NCI-H2107 treated with DMSO at 0.1 percent for 48 hours (cell line): ENCODE measurements around the gene CNPY4.
A peak's percentile ranks its signal among the peaks of the same experiment; 100 is the strongest.
"Not testable (repeated sequence)": the region's sequence is repeated elsewhere in the genome, so short reads cannot be mapped to it uniquely, and the experiment has no call there.

Experiments
- DNase-seq: peaks from one replicate; lab custom pipeline; 2025; ENCODE audit not compliant: unreplicated experiment; lab: John Stamatoyannopoulos, UW

CNPY4 gene

GRCh38 chr7:100146350-100146749 is 26.9 kb downstream of the CNPY4 start:
- DNase-seq: not testable (repeated sequence)

DNA sequence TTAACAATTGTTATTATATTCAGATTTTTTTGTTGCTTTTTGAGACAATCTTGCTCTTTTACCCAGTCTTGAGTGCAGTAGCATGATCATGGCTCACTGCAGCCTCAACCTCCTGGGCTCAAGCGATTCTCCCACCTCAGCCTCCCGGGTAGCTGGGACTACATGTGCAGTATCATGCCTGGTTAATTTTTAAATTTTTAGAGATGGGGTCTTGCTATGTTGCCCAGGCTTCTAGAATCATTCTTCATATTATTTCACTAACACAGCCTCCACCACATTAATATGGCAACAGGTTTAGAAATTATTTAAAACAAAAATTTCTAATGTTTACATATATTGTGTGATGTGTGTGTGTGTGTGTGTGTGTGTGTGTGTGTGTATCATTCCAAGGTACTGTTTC is 27.8 kb downstream of the CNPY4 start:
- no peak for DNase-seq

GRCh38 chr7:100148225-100148558 is 28.8 kb downstream of the CNPY4 start:
- DNase-seq: no peak

GRCh38 chr7:100148559-100149328 is 29.3 kb downstream of the CNPY4 start, which contains the start of gene LAMTOR4:
TSS of gene LAMTOR4 (plus strand) at chr7:100148918. CDS start at chr7:100148973, 55 bp downstream.
- DNase-seq: peak; percentile 98

DNA sequence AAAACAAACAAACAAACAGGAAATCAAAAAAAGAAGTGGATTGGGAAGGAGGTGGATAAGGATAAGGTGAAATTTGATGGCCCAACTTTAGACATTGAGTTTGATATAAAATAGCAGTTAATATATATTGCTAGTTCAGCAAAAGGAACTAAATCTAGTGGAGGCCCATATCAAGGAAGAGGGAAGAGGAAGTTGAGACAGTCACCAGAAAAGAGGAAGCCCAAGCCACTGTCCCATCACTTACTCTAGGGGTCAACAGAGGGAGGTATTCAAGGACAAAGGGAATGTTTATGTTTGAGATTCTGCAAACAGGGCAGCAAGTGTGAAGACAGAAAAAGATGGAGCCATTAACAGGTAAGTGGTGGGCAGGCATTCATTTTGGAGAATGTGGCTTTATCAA is 33.0 kb downstream of the CNPY4 start:
- no peak for DNase-seq

DNA sequence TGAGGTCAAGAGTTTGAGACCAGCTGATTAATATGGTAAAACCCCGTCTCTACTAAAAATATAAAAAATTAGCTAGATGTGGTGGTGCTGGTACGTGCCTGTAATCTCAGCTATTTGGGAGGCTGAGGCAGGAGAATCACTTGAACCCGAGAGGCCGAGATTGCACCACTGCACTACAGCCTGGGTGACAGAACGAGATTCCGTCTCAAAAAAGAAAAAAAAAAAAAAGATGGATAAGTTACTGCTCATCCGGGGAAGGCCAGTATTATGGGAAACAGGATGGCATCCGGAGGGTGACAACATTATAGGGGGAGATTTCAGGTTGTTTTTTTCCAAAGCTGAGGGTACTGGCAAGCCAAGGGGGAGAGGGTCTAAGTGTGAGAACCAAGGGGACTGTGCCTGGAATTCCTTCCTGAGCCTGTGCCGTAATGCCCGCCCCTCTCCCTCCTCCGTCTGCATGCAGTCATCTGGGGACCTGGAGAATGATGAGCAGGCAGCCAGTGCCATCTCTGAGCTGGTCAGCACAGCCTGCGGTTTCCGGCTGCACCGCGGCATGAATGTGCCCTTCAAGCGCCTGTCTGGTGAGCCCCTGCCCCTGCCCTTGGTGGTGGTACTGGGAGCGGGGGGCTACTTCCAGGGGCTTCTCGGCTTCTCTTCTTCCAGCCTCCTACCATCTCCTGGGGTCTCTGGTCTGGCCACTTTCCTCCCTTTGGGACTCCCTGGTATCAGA is 33.7 kb downstream of the CNPY4 start:
- DNase-seq: no peak

- no peak for DNase-seq
These were observed 34.5 kb downstream of the CNPY4 start for GRCh38 chr7:100153708-100154535.

DNA sequence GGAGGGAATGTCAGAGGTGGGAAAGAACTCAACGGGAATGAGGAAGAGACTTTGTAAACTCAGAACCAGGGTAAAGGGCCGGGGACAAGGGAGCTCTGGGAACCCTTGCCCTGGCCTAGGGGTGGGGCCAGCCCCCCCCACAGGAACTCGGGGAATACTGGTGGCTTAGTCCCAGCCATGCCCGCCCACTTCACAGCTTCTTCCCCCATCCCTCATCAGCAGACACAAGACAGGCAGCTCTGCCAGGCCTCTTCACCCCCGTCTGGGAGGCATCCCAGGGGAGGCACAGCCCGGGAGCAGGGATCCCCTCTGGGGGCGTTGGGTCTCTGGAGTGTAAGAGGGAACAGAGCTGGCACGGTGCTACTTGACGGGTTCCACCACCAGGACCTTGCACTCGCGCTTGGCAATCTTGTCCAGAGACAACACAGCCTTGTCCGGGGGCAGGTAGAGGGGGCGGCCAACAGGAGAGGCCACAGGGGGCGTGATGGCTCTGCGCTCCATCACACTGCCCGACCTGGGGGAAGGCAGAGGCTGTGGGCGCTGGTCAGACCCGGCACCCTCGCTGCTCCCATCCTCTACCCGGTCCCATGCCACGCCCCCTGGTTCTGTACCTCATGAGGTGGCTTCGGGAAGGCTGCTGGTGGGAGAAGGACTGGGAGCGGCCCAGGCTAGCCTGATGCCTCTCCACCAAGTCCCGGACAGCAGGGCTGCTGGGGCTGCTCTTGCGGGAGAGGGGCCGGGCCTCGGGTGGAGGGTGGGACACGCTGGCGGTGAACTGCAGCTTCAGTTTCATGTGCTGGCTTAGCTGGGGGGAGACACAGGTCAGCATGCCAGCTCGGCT is 35.4 kb downstream of the CNPY4 start:
- DNase-seq: no peak

DNA sequence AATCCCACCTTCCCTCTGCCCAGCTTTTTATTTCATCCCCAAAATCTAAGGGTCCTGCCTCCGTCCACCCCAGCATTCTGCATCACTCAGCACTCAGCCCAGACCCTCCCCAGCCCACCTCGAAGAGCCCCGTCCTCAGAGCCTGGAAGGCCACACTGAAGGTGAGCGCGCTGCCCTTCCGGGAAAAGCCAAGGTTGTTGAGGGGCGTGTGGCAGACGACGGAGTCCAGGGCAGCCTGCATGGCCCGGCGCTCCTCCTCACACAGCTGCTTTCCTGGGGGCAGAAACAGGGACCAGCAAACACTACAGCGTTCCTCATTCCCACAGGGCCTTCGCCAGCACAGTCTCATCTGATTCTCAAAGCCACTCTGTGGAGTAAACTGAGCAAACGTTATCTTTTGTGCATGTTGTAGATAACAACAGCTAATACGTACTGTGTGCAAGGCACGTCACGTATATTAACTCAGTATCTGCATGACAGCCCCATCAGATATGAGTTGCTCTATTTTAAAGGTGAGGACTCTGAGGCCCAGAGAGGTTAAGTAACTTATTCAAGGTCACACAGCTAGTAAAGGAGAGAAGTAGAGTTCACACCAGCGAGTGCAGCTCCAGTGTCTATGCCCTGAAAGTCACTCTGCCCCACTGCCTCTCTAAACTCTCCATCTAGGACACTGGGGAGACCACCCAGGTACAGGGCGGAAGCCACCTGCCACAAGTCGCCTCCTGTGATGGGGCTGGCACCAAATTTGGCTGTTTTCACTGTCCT is 36.3 kb downstream of the CNPY4 start:
- no peak for DNase-seq

DNA sequence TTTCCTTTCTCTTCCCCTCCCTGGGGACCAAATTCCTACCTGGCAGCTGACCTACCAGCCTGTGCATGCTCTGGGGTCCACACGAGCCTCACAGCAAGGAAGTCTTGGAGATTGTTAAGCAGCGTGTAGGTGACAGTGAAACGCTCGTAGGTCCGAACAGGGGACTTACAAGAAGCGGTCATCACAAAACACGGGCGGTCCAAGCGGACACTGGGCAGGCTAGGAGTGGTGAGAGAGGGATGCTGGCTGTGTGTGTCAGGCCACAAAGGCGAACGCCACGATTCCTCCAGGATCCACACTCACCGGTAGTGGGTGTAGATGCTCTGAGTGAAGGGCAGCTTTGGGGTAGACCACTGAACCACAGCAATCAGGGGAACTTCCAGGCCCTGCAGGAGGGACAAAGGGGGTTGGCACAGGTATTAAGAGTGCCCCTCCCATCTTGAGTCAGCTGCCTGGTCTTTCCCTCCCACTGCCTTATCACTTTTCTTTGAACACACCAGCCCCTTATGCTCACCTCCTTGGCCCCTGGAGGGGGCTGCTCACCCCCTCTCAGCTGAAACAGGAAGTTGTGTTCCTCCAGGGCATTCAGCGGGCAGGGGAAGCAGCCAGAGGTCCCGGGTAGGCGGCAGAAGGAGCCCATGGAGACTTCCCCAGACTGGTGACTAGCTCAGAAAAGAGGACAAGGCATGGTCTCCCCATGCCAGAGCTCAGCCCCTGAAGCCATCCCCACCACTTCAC is 37.1 kb downstream of the CNPY4 start:
- no peak for DNase-seq

DNA sequence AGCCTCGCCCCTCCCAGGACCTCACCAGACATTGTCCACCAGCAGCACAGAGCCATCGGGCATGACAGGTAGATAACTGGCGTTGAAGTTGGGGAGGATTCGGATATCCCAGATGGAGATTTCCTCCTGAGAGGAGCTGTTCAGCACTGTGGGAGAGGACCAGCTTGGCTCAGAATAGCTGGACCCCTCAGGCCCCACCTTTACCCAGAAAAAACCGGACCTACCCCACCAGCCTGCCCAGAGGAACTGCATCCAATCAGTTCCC is 37.6 kb downstream of the CNPY4 start:
- no peak for DNase-seq

DNA sequence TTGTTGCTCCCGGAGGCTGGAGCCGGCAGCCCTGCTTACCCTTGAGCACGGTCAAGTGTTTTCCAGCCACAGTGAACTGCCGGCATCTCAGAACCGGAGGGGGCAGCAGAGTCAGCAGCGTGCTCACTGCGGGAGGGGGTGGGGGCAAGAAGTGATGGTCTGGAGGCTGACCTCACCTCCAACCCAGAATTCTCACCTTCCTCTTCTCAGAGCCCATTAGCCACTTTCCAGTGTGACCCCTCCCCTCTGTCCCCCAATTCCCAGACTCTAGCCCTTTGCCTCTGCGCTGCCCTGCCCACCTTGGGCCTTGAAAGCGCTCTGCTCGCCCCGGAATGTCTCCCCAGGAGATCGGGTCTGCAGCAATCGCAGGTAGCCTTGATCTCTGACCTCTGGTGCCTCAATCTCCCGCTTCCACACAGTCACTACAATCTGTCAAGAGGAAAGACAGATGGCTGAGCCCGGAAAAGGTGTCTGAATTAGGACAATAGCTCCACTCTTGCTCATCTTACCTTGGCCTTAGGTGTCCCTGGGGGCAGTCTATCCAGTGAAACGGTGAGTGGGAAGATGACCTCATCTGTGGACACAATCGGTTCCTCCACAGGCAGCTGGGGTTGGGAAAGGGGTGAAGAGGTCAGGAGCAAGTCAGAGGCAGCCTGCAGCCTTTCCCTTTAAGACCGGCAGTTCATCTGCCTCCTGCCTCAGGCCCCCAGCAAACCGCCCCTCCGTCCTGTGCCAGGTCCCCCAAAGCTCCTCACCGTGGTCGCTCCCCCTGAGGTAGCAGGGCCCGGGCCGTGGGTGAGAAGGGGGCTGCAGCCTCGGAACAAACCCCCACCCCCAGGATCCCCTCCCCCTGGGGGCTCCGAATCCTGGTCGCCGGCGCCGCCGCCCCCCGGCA is 38.1 kb downstream of the CNPY4 start:
- DNase-seq: no peak

- peak; percentile 87 for DNase-seq
These were observed 39.0 kb downstream of the CNPY4 start, which contains the start of gene TRAPPC14 for GRCh38 chr7:100158229-100159098. TSS of gene TRAPPC14 (minus strand) at chr7:100158723. CDS start at chr7:100158499, 224 bp downstream.

DNA sequence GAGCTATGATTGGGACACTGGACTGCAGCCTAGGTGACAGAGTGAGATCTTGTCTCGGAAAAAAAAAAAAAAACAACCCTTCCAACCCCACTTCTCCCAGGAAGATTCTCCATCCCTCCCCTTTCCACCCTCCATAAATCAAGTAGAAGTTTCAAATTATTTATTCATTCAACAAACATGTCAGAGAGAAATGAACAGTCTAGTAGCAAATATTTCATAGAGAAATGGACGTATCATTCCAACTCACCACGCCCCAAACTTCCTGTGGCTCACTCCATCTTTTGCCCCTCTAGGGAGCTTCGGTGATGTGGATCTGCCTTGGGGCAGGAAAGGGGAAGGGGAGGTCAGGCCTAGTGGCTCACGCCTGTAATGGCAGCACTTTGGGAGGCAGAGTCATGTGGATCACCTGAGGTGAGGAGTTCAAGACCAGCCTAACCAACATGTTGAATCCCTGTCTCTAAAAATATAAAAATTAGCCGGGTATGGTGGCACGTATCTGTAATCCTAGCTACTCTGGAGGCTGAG is 39.7 kb downstream of the CNPY4 start:
- DNase-seq: no peak

GRCh38 chr7:100160067-100160466 is 40.6 kb downstream of the CNPY4 start:
- DNase-seq: no peak

- DNase-seq: no peak
These were observed 43.6 kb downstream of the CNPY4 start for GRCh38 chr7:100163006-100163531.

- DNase-seq: no peak
These were observed 44.4 kb downstream of the CNPY4 start for GRCh38 chr7:100163871-100164270.
